ENCODE results near the gene IFNA1. TPM values are rescaled to one million over a fixed set of nuclear protein-coding genes. Genes with fewer than 3 reads are reported as not detected.

IFNA1 gene
- total and polyA plus RNA-seq, 2 experiments from 2014 or later = not detected

DNA sequence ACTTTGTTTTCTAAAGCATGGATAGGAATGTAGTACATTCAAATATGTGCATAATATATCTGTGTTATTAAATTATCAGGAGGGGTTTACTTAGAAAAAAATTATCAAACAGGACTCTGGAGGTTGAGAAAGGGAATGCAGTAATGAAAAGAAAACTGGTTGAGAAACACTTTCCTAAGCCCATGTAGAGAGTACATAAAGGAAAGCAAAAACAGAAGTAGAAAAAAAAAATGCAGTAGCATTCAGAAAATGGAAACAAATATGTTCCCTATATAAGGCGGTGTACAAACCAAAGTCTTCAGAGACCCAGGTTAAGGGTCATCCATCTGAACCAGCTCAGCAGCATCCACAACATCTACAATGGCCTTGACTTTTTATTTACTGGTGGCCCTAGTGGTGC lies 31.4 kb upstream of the IFNA1 start, which contains the start of gene IFNA8:
IFNA8 (plus strand) TSS at position 301 of the 400 bp plus-strand sequence; CDS start at position 361, 60 bp downstream.
- Histone ChIP-seq H3K4me1 (ENCODE audit: insufficient read depth) (no peaks in the 10 kb centered on the region), H4K20me1 (replicated peaks; ENCODE audit: insufficient read depth) (no peaks in the 10 kb centered on the region)
- TF ChIP-seq NANOG (IDR thresholded peaks at IDR 0.05; ENCODE audit: borderline replicate concordance) (no peak), CREB1 (CRISPR knock-in tag; IDR thresholded peaks at IDR 0.05; ENCODE audit: low read depth) (no peak), POLR2AphosphoS5 (IDR thresholded peaks at IDR 0.05; ENCODE audit: low read depth) (no peak), ZNF331 (CRISPR knock-in tag; IDR thresholded peaks at IDR 0.05; ENCODE audit: low read depth) (no peak), EZH2phosphoT487 (IDR thresholded peaks at IDR 0.05; ENCODE audit: unreplicated experiment) (no peak), JUNB (IDR thresholded peaks at IDR 0.05; ENCODE audit: unreplicated experiment) (no peak), ZNF114 (CRISPR knock-in tag; IDR thresholded peaks at IDR 0.05) (no peak), STAT1 (IDR thresholded peaks at IDR 0.05; ENCODE audit: unreplicated experiment) (no peak)
- TF ChIP-seq, protein P1, sequence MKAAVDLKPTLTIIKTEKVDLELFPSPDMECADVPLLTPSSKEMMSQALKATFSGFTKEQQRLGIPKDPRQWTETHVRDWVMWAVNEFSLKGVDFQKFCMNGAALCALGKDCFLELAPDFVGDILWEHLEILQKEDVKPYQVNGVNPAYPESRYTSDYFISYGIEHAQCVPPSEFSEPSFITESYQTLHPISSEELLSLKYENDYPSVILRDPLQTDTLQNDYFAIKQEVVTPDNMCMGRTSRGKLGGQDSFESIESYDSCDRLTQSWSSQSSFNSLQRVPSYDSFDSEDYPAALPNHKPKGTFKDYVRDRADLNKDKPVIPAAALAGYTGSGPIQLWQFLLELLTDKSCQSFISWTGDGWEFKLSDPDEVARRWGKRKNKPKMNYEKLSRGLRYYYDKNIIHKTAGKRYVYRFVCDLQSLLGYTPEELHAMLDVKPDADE (IDR thresholded peaks at IDR 0.05) = no peak
- TF ChIP-seq, protein P2, sequence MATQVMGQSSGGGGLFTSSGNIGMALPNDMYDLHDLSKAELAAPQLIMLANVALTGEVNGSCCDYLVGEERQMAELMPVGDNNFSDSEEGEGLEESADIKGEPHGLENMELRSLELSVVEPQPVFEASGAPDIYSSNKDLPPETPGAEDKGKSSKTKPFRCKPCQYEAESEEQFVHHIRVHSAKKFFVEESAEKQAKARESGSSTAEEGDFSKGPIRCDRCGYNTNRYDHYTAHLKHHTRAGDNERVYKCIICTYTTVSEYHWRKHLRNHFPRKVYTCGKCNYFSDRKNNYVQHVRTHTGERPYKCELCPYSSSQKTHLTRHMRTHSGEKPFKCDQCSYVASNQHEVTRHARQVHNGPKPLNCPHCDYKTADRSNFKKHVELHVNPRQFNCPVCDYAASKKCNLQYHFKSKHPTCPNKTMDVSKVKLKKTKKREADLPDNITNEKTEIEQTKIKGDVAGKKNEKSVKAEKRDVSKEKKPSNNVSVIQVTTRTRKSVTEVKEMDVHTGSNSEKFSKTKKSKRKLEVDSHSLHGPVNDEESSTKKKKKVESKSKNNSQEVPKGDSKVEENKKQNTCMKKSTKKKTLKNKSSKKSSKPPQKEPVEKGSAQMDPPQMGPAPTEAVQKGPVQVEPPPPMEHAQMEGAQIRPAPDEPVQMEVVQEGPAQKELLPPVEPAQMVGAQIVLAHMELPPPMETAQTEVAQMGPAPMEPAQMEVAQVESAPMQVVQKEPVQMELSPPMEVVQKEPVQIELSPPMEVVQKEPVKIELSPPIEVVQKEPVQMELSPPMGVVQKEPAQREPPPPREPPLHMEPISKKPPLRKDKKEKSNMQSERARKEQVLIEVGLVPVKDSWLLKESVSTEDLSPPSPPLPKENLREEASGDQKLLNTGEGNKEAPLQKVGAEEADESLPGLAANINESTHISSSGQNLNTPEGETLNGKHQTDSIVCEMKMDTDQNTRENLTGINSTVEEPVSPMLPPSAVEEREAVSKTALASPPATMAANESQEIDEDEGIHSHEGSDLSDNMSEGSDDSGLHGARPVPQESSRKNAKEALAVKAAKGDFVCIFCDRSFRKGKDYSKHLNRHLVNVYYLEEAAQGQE (IDR thresholded peaks at IDR 0.05; ENCODE audit: unreplicated experiment) = no peak
- TF ChIP-seq, protein P3, sequence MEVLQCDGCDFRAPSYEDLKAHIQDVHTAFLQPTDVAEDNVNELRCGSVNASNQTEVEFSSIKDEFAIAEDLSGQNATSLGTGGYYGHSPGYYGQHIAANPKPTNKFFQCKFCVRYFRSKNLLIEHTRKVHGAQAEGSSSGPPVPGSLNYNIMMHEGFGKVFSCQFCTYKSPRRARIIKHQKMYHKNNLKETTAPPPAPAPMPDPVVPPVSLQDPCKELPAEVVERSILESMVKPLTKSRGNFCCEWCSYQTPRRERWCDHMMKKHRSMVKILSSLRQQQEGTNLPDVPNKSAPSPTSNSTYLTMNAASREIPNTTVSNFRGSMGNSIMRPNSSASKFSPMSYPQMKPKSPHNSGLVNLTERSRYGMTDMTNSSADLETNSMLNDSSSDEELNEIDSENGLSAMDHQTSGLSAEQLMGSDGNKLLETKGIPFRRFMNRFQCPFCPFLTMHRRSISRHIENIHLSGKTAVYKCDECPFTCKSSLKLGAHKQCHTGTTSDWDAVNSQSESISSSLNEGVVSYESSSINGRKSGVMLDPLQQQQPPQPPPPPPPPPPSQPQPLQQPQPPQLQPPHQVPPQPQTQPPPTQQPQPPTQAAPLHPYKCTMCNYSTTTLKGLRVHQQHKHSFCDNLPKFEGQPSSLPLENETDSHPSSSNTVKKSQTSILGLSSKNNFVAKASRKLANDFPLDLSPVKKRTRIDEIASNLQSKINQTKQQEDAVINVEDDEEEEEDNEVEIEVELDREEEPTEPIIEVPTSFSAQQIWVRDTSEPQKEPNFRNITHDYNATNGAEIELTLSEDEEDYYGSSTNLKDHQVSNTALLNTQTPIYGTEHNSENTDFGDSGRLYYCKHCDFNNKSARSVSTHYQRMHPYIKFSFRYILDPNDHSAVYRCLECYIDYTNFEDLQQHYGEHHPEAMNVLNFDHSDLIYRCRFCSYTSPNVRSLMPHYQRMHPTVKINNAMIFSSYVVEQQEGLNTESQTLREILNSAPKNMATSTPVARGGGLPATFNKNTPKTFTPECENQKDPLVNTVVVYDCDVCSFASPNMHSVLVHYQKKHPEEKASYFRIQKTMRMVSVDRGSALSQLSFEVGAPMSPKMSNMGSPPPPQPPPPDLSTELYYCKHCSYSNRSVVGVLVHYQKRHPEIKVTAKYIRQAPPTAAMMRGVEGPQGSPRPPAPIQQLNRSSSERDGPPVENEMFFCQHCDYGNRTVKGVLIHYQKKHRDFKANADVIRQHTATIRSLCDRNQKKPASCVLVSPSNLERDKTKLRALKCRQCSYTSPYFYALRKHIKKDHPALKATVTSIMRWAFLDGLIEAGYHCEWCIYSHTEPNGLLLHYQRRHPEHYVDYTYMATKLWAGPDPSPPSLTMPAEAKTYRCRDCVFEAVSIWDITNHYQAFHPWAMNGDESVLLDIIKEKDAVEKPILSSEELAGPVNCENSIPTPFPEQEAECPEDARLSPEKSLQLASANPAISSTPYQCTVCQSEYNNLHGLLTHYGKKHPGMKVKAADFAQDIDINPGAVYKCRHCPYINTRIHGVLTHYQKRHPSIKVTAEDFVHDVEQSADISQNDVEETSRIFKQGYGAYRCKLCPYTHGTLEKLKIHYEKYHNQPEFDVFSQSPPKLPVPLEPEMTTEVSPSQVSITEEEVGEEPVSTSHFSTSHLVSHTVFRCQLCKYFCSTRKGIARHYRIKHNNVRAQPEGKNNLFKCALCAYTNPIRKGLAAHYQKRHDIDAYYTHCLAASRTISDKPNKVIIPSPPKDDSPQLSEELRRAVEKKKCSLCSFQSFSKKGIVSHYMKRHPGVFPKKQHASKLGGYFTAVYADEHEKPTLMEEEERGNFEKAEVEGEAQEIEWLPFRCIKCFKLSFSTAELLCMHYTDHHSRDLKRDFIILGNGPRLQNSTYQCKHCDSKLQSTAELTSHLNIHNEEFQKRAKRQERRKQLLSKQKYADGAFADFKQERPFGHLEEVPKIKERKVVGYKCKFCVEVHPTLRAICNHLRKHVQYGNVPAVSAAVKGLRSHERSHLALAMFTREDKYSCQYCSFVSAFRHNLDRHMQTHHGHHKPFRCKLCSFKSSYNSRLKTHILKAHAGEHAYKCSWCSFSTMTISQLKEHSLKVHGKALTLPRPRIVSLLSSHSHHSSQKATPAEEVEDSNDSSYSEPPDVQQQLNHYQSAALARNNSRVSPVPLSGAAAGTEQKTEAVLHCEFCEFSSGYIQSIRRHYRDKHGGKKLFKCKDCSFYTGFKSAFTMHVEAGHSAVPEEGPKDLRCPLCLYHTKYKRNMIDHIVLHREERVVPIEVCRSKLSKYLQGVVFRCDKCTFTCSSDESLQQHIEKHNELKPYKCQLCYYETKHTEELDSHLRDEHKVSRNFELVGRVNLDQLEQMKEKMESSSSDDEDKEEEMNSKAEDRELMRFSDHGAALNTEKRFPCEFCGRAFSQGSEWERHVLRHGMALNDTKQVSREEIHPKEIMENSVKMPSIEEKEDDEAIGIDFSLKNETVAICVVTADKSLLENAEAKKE (CRISPR knock-in tag; IDR thresholded peaks at IDR 0.05) = no peak
- TF ChIP-seq, protein P4, sequence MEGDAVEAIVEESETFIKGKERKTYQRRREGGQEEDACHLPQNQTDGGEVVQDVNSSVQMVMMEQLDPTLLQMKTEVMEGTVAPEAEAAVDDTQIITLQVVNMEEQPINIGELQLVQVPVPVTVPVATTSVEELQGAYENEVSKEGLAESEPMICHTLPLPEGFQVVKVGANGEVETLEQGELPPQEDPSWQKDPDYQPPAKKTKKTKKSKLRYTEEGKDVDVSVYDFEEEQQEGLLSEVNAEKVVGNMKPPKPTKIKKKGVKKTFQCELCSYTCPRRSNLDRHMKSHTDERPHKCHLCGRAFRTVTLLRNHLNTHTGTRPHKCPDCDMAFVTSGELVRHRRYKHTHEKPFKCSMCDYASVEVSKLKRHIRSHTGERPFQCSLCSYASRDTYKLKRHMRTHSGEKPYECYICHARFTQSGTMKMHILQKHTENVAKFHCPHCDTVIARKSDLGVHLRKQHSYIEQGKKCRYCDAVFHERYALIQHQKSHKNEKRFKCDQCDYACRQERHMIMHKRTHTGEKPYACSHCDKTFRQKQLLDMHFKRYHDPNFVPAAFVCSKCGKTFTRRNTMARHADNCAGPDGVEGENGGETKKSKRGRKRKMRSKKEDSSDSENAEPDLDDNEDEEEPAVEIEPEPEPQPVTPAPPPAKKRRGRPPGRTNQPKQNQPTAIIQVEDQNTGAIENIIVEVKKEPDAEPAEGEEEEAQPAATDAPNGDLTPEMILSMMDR (conservative IDR thresholded peaks at IDR 0.05; ENCODE audit: low read depth in 2 of 2) = no peak

More for the DNA sequence above, 31.4 kb upstream of the IFNA1 start, which contains the start of gene IFNA8:
- Histone ChIP-seq H3K79me2 (replicated peaks; ENCODE audit: insufficient read depth) (no peaks in the 10 kb centered on the region), H3K9me2 (ENCODE audit: insufficient read depth) (no peaks in the 10 kb centered on the region; the same call in 1 of the 2 replicates), H3K4me2 (no peak within 1 kb of the TSS), H3K4me3 (no peak within 1 kb of the TSS), H3F3A (replicated peaks; ENCODE audit: low read depth) (no peaks in the 10 kb centered on the region), H3K36me3 (ENCODE audit: insufficient read depth) (no peaks in the 10 kb centered on the region), H2AFZ (no peak within 1 kb of the TSS), H3K27me3 (ENCODE audit: insufficient read depth) (peaks cover under 1% of the 10 kb centered on the region), H3K27ac (ENCODE audit: low read depth) (no peak within 1 kb of the TSS)
- no peak within 1 kb of the TSS for H3K27ac Mint-ChIP-seq
- no peak within 1 kb of the TSS for H3K4me3 Mint-ChIP-seq
- H3K9me3 Mint-ChIP-seq = no peaks in the 10 kb centered on the region
- no peaks in the 10 kb centered on the region for H3K36me3 Mint-ChIP-seq (ENCODE audit: low read depth)
- no peak for DNase-seq (ENCODE audit: low spot score)
- ATAC-seq = no peak
- H3K4me1 Mint-ChIP-seq = peaks cover 3% of the 10 kb centered on the region
- H3K27me3 Mint-ChIP-seq (ENCODE audit: insufficient read depth, low read depth, poor library complexity) = peaks cover 4% of the 10 kb centered on the region

Measured in GM23338 (cell line).